ENCODE data around the gene SLC30A2. TPM values are rescaled to one million over a fixed set of nuclear protein-coding genes. Genes with fewer than 3 reads are reported as not detected.

The SLC30A2 gene
- total RNA-seq, 2 donors from 2014 or later = 0.05 to 0.34 TPM

DNA sequence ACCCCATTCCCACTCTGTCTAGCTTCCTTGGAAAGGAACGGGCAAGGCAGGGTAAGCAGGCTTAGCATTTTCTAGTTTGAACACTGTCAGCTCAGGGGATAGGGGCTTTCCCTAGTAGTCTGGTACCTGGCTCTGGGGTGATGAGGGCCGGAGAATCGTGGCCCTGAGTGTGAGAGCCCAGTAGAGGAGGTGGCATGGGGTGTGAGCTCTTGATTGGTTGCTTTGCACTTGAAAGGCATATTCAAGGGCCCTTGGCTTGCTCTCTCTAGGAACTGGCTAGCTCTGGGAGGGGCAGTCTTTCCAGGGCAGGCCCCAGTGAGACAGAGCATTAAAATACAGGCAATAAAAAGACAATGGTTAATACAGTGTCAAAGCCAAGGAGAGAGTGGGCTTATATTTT lies 35.1 kb downstream of the SLC30A2 start:
- H3K9me3 ChIP-seq = no peaks in the 10 kb centered on the region
- TF ChIP-seq, protein P1, sequence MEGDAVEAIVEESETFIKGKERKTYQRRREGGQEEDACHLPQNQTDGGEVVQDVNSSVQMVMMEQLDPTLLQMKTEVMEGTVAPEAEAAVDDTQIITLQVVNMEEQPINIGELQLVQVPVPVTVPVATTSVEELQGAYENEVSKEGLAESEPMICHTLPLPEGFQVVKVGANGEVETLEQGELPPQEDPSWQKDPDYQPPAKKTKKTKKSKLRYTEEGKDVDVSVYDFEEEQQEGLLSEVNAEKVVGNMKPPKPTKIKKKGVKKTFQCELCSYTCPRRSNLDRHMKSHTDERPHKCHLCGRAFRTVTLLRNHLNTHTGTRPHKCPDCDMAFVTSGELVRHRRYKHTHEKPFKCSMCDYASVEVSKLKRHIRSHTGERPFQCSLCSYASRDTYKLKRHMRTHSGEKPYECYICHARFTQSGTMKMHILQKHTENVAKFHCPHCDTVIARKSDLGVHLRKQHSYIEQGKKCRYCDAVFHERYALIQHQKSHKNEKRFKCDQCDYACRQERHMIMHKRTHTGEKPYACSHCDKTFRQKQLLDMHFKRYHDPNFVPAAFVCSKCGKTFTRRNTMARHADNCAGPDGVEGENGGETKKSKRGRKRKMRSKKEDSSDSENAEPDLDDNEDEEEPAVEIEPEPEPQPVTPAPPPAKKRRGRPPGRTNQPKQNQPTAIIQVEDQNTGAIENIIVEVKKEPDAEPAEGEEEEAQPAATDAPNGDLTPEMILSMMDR (IDR thresholded peaks at IDR 0.05) = no peak
- TF ChIP-seq POLR2AphosphoS5 (IDR thresholded peaks at IDR 0.05) (no peak), POLR2A (IDR thresholded peaks at IDR 0.05) (no peak)
- no peaks in the 10 kb centered on the region for H3K4me1 ChIP-seq (replicated peaks)
- WGBS = 53% methylated on average over 3 of the region's 3 CpGs
- no peak overlapping the region for H3K4me3 ChIP-seq
- no peak overlapping the region for H3K27ac ChIP-seq
- intact Hi-C loops (cut with DNase I) = no loop called here
- no peak for DNase-seq (ENCODE audit: low spot score)
- no peaks in the 10 kb centered on the region for H3K36me3 ChIP-seq
- H3K27me3 ChIP-seq (replicated peaks; ENCODE audit: insufficient read depth) = no peaks in the 10 kb centered on the region

GRCh38 chr1:26009796-26010447 lies 36.0 kb downstream of the SLC30A2 start:
- H3K36me3 ChIP-seq = no peaks in the 10 kb centered on the region
- WGBS = 55% methylated on average over 6 of the region's 6 CpGs
- no peak overlapping the region for H3K27ac ChIP-seq
- TF ChIP-seq POLR2AphosphoS5 (IDR thresholded peaks at IDR 0.05) = no peak
- no peak for TF ChIP-seq POLR2A (IDR thresholded peaks at IDR 0.05)
- TF ChIP-seq, protein P1 (IDR thresholded peaks at IDR 0.05) = no peak
- H3K9me3 ChIP-seq = no peaks in the 10 kb centered on the region
- intact Hi-C loops (cut with DNase I) = no loop called here
- no peak overlapping the region for H3K4me3 ChIP-seq
- no peak for DNase-seq (ENCODE audit: low spot score)
- H3K27me3 ChIP-seq (replicated peaks; ENCODE audit: insufficient read depth) = no peaks in the 10 kb centered on the region
- no peaks in the 10 kb centered on the region for H3K4me1 ChIP-seq (replicated peaks)

DNA sequence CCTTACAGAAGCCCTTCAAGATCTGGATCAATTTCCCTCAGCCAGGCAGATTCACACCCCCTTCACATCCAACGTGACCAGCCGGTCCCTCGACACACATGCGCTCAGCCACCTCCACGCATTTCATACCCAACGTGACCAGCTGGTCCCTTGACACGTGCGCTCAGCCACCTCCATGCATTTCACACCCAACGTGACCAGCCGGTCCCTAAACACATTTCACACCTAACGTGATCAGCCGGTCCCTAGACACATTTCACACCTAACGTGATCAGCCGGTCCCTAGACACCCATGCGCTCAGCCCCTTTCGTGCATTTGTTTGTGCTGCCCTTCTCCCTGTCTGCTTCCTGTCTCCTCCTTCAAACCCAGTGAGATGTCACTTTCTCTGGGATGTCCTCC lies 39.2 kb downstream of the SLC30A2 start:
- no peak overlapping the region for H3K27ac ChIP-seq
- no peaks in the 10 kb centered on the region for H3K36me3 ChIP-seq
- intact Hi-C loops (cut with DNase I) = no loop called here
- WGBS = 94% methylated on average over 16 of the region's 16 CpGs
- no peak for DNase-seq (ENCODE audit: low spot score)
- no peaks in the 10 kb centered on the region for H3K27me3 ChIP-seq (replicated peaks; ENCODE audit: insufficient read depth)
- H3K4me1 ChIP-seq (replicated peaks) = no peaks in the 10 kb centered on the region
- H3K9me3 ChIP-seq = no peaks in the 10 kb centered on the region
- TF ChIP-seq POLR2AphosphoS5 (IDR thresholded peaks at IDR 0.05) (no peak), POLR2A (IDR thresholded peaks at IDR 0.05) (no peak)
- TF ChIP-seq, protein P1 (IDR thresholded peaks at IDR 0.05) = no peak
- H3K4me3 ChIP-seq = no peak overlapping the region

GRCh38 chr1:26005434-26006105 lies 40.3 kb downstream of the SLC30A2 start:
- no peak overlapping the region for H3K27ac ChIP-seq
- DNase-seq (ENCODE audit: low spot score) = no peak
- H3K27me3 ChIP-seq (replicated peaks; ENCODE audit: insufficient read depth) = no peaks in the 10 kb centered on the region
- H3K36me3 ChIP-seq = no peaks in the 10 kb centered on the region
- no peaks in the 10 kb centered on the region for H3K4me1 ChIP-seq (replicated peaks)
- no peaks in the 10 kb centered on the region for H3K9me3 ChIP-seq
- H3K4me3 ChIP-seq = no peak overlapping the region
- TF ChIP-seq, protein P1 (IDR thresholded peaks at IDR 0.05) = no peak
- no peak for TF ChIP-seq POLR2AphosphoS5 (IDR thresholded peaks at IDR 0.05)
- no peak for TF ChIP-seq POLR2A (IDR thresholded peaks at IDR 0.05)
- WGBS = 47% methylated on average over 4 of the region's 4 CpGs
- intact Hi-C loops (cut with DNase I) = no loop called here

GRCh38 chr1:26003756-26004155 lies 42.2 kb downstream of the SLC30A2 start:
- no peaks in the 10 kb centered on the region for H3K27me3 ChIP-seq (replicated peaks; ENCODE audit: insufficient read depth)
- H3K4me3 ChIP-seq = no peak overlapping the region
- no peaks in the 10 kb centered on the region for H3K4me1 ChIP-seq (replicated peaks)
- no peaks in the 10 kb centered on the region for H3K36me3 ChIP-seq
- TF ChIP-seq, protein P1 (IDR thresholded peaks at IDR 0.05) = no peak
- no peak for TF ChIP-seq POLR2A (IDR thresholded peaks at IDR 0.05)
- DNase-seq (ENCODE audit: low spot score) = no peak
- intact Hi-C loops (cut with DNase I) = no loop called here
- no peaks in the 10 kb centered on the region for H3K9me3 ChIP-seq
- no peak overlapping the region for H3K27ac ChIP-seq
- 83% methylated on average over 2 of the region's 2 CpGs for WGBS
